Measurements from ENCODE around the gene PLD3.

PLD3 gene

GRCh38 chr19:40414542-40415535, 66.3 kb downstream of the PLD3 start:
- DNase-seq: no peak

- DNase-seq: no peak
These were observed 67.3 kb downstream of the PLD3 start for GRCh38 chr19:40415768-40416167.

GRCh38 chr19:40416918-40417642, 68.6 kb downstream of the PLD3 start:
- no peak for DNase-seq

- no peak for DNase-seq
These were observed 69.1 kb downstream of the PLD3 start for GRCh38 chr19:40417643-40417981.

GRCh38 chr19:40418040-40418439, 69.5 kb downstream of the PLD3 start:
- DNase-seq: no peak

GRCh38 chr19:40419066-40419612, 70.6 kb downstream of the PLD3 start:
- no peak for DNase-seq

GRCh38 chr19:40419780-40420179, 71.3 kb downstream of the PLD3 start:
- no peak for DNase-seq

GRCh38 chr19:40420451-40420765, 71.9 kb downstream of the PLD3 start:
- no peak for DNase-seq

GRCh38 chr19:40420766-40421765, 72.6 kb downstream of the PLD3 start:
- peak; percentile 77 for DNase-seq

- no peak for DNase-seq
These were observed 73.7 kb downstream of the PLD3 start for GRCh38 chr19:40421993-40422747.

GRCh38 chr19:40422748-40423566, 74.5 kb downstream of the PLD3 start:
- no peak for DNase-seq

- DNase-seq: no peak
These were observed 75.4 kb downstream of the PLD3 start for GRCh38 chr19:40423938-40424337.

GRCh38 chr19:40424637-40425449, 76.3 kb downstream of the PLD3 start:
- no peak for DNase-seq

- DNase-seq: peak; percentile 97
These were observed 77.2 kb downstream of the PLD3 start, which contains the start of gene SERTAD1 for GRCh38 chr19:40425450-40426287. TSS of gene SERTAD1 (minus strand) at chr19:40425992. CDS start at chr19:40423546, 2,446 bp downstream.
